ENCODE results near the gene GNAS. TPM values are rescaled to one million over a fixed set of nuclear protein-coding genes. Genes with fewer than 3 reads are reported as not detected.
A peak's percentile ranks its signal among the peaks of the same experiment; 100 is the strongest.

Gene GNAS
- total RNA-seq, 1 donor from 2014 or later = 663 TPM

- H3K9me3 ChIP-seq = no peaks in the 10 kb centered on the region
- DNase-seq (ENCODE audit: low spot score in 2 of 2) = no peak
- H3K27ac ChIP-seq = peak overlapping the region; percentile 99 to 100
- intact Hi-C loops (cut with DNase I) = loop anchor here (5.0 to 10.0 kb wide), 3 partner anchors 139 to 1189 kb away; partner anchors contain the start of gene ATP5F1E
- peaks cover 4 to 47% of the 10 kb centered on the region in 2 donors for H3K4me1 ChIP-seq
- no peak for TF ChIP-seq CTCF (IDR thresholded peaks at IDR 0.05)
- peak overlapping the region; percentile 85 to 89 for H3K4me3 ChIP-seq
- H3K27me3 ChIP-seq = no peaks in the 10 kb centered on the region
- peaks cover 0 to under 1% of the 10 kb centered on the region in 2 donors for H3K36me3 ChIP-seq
Measured at GRCh38 chr20:58893355-58894120, 41.0 kb downstream of the GNAS start.

GRCh38 chr20:58894652-58895447 lies 42.3 kb downstream of the GNAS start:
- Histone ChIP-seq H3K9me3 (no peaks in the 10 kb centered on the region), H3K4me1 (peaks cover 4 to 49% of the 10 kb centered on the region in 2 donors), H3K36me3 (peaks cover 0 to 3% of the 10 kb centered on the region in 2 donors), H3K27me3 (no peaks in the 10 kb centered on the region), H3K27ac (peak overlapping the region; percentile 51 to 99), H3K4me3 (peak overlapping the region; percentile 32 to 85)
- no peak for TF ChIP-seq CTCF (IDR thresholded peaks at IDR 0.05)
- DNase-seq (ENCODE audit: low spot score in 2 of 2) = no peak
- intact Hi-C loops (cut with DNase I) = loop anchor here (5.0 to 10.0 kb wide), 3 partner anchors 137 to 1190 kb away; partner anchors contain the start of gene ATP5F1E

- Histone ChIP-seq H3K9me3 (no peaks in the 10 kb centered on the region), H3K36me3 (peaks cover 3 to 5% of the 10 kb centered on the region in 2 donors), H3K4me1 (peaks cover 4 to 52% of the 10 kb centered on the region in 2 donors), H3K27ac (peak overlapping the region; percentile 51 to 99), H3K4me3 (peak overlapping the region; percentile 32 to 85), H3K27me3 (no peaks in the 10 kb centered on the region)
- intact Hi-C loops (cut with DNase I) = loop anchor here (10.0 kb wide), 1 partner anchor 1191 kb away; no protein-coding TSS in a partner anchor
- no peak for DNase-seq (ENCODE audit: low spot score in 2 of 2)
- no peak for TF ChIP-seq CTCF (IDR thresholded peaks at IDR 0.05)
Measured at GRCh38 chr20:58895448-58896180, 43.1 kb downstream of the GNAS start.

- Histone ChIP-seq H3K4me1 (peaks cover 4 to 52% of the 10 kb centered on the region in 2 donors), H3K27ac (peak overlapping the region in 1 of 2 donors; percentile 99)
- intact Hi-C loops (cut with DNase I) = loop anchor here (10.0 kb wide), 1 partner anchor 1192 kb away; no protein-coding TSS in a partner anchor
Measured at GRCh38 chr20:58896820-58897219, 44.3 kb downstream of the GNAS start.

More at GRCh38 chr20:58896820-58897219, 44.3 kb downstream of the GNAS start:
- DNase-seq (ENCODE audit: low spot score in 2 of 2) = no peak
- no peaks in the 10 kb centered on the region for H3K27me3 ChIP-seq
- H3K4me3 ChIP-seq = no peak overlapping the region
- no peaks in the 10 kb centered on the region for H3K9me3 ChIP-seq
- TF ChIP-seq CTCF (IDR thresholded peaks at IDR 0.05) = no peak
- H3K36me3 ChIP-seq = peaks cover 3 to 5% of the 10 kb centered on the region in 2 donors

Measured in ascending aorta (tissue), 2 donors.